K562 (cell line): ENCODE results near the gene RPTOR. TPM values are rescaled to one million over a fixed set of nuclear protein-coding genes. Genes with fewer than 3 reads are reported as not detected.

Source experiments
- ATAC-seq: fragments of 200-7000 bp; cut with Tn5 transposase; 3 replicates; pipeline ENCODE4 v1.9.1; 2020; ENCODE audit warnings: moderate library complexity
- BruUV-seq: library from RNA; stranded (reverse); fragments of 400-500 nt; replicated peaks from 2 replicates; lab custom pipeline; 2021; lab: Mats Ljungman, UMichigan
- CTCF ChIA-PET: fragments of 300-600 bp; formaldehyde crosslinking; extraction: SDS; loops from one replicate; lab custom pipeline; 2021; ENCODE audit warnings: low intra/inter-chr PET ratio; lab: Yijun Ruan, JAX
- POLR2A ChIA-PET: fragments of 300-600, 350-650 bp; sonication (Branson Sonifier 250); formaldehyde crosslinking; extraction: SDS; loops from one replicate; lab custom pipeline; 2021; ENCODE audit warnings: antibody characterized with exemption, inconsistent platforms; lab: Yijun Ruan, JAX
- DNase-seq, 4 experiments: peaks; one replicate each; pipeline versions ENCODE4 v3.0.0 to v3.0.0-alpha.2; 2011 to 2018; ENCODE audit warnings: low spot score in 3 of 4, mixed read lengths in 3 of 4; ENCODE audit errors: extremely low read depth in 1 of 4
- FAIRE-seq: peaks from 2 replicates; lab custom pipeline; 2011; peaks lifted over from hg19 to GRCh38; lab: Jason Lieb, UNC
- H2AFZ ChIP-seq: 2 replicates; pipeline ENCODE4 v1.6.0; 2011; ENCODE audit warnings: low read depth, low read length, control low read depth, inconsistent platforms
- H3K27ac ChIP-seq: fragments of 200-600 bp; 3 replicates; pipeline ENCODE4 v1.8.0; 2011; ENCODE audit warnings: low read depth, mild to moderate bottlenecking, control low read depth, inconsistent platforms, low read length, moderate library complexity, mixed read lengths; ENCODE audit errors: extremely low read depth
- H3K27me3 ChIP-seq, 2 experiments: fragments of 300-600 bp in 1 of 2; 2 replicates in 1 of 2; 3 replicates in 1 of 2; pipeline versions ENCODE4 v1.6.0 to v1.8.0; 2011; ENCODE audit warnings: inconsistent platforms in 2 of 2, low read length in 2 of 2, mild to moderate bottlenecking in 1 of 2, mixed read lengths in 1 of 2, moderate library complexity in 1 of 2; ENCODE audit not compliant: control insufficient read depth in 2 of 2, insufficient read depth in 2 of 2
- H3K36me3 ChIP-seq: fragments of 300-600 bp; 3 replicates; pipeline ENCODE4 v1.8.0; 2011; ENCODE audit warnings: mild to moderate bottlenecking, low read length, inconsistent platforms; ENCODE audit not compliant: control insufficient read depth, insufficient read depth
- H3K4me1 ChIP-seq, 2 experiments: fragments of 200-600 bp in 1 of 2; replicated peaks in 1 of 2; 2 replicates in 1 of 2; 3 replicates in 1 of 2; pipeline versions ENCODE4 v1.5.1 to v1.8.0; 2011; ENCODE audit warnings: inconsistent platforms in 2 of 2, low read length in 2 of 2, mild to moderate bottlenecking in 1 of 2, mixed read lengths in 1 of 2, moderate library complexity in 1 of 2; ENCODE audit not compliant: control insufficient read depth in 2 of 2, insufficient read depth in 2 of 2
- H3K4me2 ChIP-seq: 2 replicates; pipeline ENCODE4 v1.6.1; 2011; ENCODE audit warnings: low read length, control low read depth, inconsistent platforms, mixed read lengths; ENCODE audit not compliant: insufficient read depth
- H3K4me3 ChIP-seq: fragments of 200-600 bp; sonication (generic), shearing (Covaris generic); 2 replicates; pipeline ENCODE4 v1.5.1; 2016; ENCODE audit warnings: control low read depth, inconsistent platforms
- H3K79me2 ChIP-seq: fragments of 200-600 bp; 3 replicates; pipeline ENCODE4 v1.8.0; 2011; ENCODE audit warnings: low read length, inconsistent platforms; ENCODE audit not compliant: control insufficient read depth, insufficient read depth
- H3K9ac ChIP-seq, 2 experiments: 2 replicates each; pipeline versions ENCODE4 v1.6.0 to v1.6.1; 2011; ENCODE audit warnings: low read depth in 2 of 2, low read length in 2 of 2, control low read depth in 1 of 2, inconsistent platforms in 1 of 2, mild to moderate bottlenecking in 1 of 2, mixed read lengths in 1 of 2; ENCODE audit not compliant: insufficient read depth in 1 of 2
- H3K9me1 ChIP-seq: one replicate; pipeline ENCODE4 v1.6.0; 2011; ENCODE audit warnings: inconsistent platforms, mild to moderate bottlenecking, low read length, moderate library complexity; ENCODE audit not compliant: control insufficient read depth, insufficient read depth
- H3K9me3 ChIP-seq: replicated peaks from 2 replicates; pipeline ENCODE4 v1.5.1; 2011; ENCODE audit warnings: low read depth, low read length, inconsistent platforms; ENCODE audit not compliant: control insufficient read depth, insufficient read depth
- H4K20me1 ChIP-seq: replicated peaks from 2 replicates; pipeline ENCODE4 v1.6.1; 2011; ENCODE audit warnings: low read length, inconsistent platforms, mixed read lengths; ENCODE audit not compliant: control insufficient read depth, insufficient read depth
- KDM5B ChIP-seq: fragments of 200-600 bp; sonication (generic); IDR thresholded peaks from 2 replicates; pipeline ENCODE4 v1.6.1; 2012; ENCODE audit warnings: low read depth, mild to moderate bottlenecking, moderate library complexity, low read length, control low read depth, inconsistent platforms; ENCODE audit not compliant: insufficient replicate concordance
- LCOR ChIP-seq: sonication (generic); formaldehyde crosslinking; IDR thresholded peaks from 2 replicates; pipeline ENCODE4 v1.8.0; 2022; ENCODE audit warnings: mild to moderate bottlenecking, missing genetic modification reagents
- MGA ChIP-seq: fragments of 450-650 bp; IDR thresholded peaks from 2 replicates; pipeline ENCODE4 v1.6.1; 2016; ENCODE audit warnings: mild to moderate bottlenecking, moderate library complexity
- NCOR1 ChIP-seq: fragments of 450-650 bp; IDR thresholded peaks from 2 replicates; pipeline ENCODE4 v1.6.1; 2016; ENCODE audit warnings: mild to moderate bottlenecking, moderate library complexity
- NFRKB ChIP-seq: fragments of 450-650 bp; IDR thresholded peaks from 2 replicates; pipeline ENCODE4 v1.6.1; 2016; ENCODE audit warnings: low read depth
- TAL1 ChIP-seq: fragments of 450-650 bp; IDR thresholded peaks from 2 replicates; pipeline ENCODE4 v1.6.1; 2016; ENCODE audit warnings: mild to moderate bottlenecking
- WGBS: fragments of 100-300 bp; shearing (Covaris generic); methylation state at CpG from one replicate; pipeline ENCODE4 v1.1.6; 2016; ENCODE audit warnings: low coverage, mixed read lengths; ENCODE audit not compliant: insufficient coverage; ENCODE audit errors: missing lambda C conversion rate; 5-methylcytosine and 5-hydroxymethylcytosine counted together
- in situ Hi-C: fragments of 300-500 bp; cut with MboI; formaldehyde crosslinking; loops from 4 replicates; pipeline ENCODE4 v1.15.0; 2018; ENCODE audit warnings: inconsistent platforms, mixed read lengths
- intact Hi-C: fragments of 100-400 bp; cut with micrococcal nuclease; formaldehyde crosslinking; loops from 2 replicates; pipeline ENCODE4 v1.14.2; 2022
- polyA plus RNA-seq, 8 experiments: library from polyadenylated mRNA; depleted of rRNA in 4 of 8; stranded (reverse) in 5 of 8; unstranded in 3 of 8; fragments of >200 nt; fragmentation: Nextera tagmentation in 2 of 8; fragmentation: Illumina TruSeq in 1 of 8; extraction: Ambion mirVana in 2 of 8; extraction: Trizol in 1 of 8; gene quantifications; 2 replicates each; pipeline versions ENCODE4 v1.2.1 to v1.2.3, GENCODE V29; 2011 to 2014; ENCODE audit warnings: inconsistent platforms in 1 of 8, missing spikeins in 1 of 8
- total RNA-seq, 7 experiments: library from RNA; depleted of rRNA in 6 of 7; stranded (reverse); fragments of >200 nt in 6 of 7; fragmentation: Illumina TruSeq in 2 of 7; extraction: Trizol in 2 of 7; gene quantifications; 2 replicates each; pipeline versions ENCODE4 v1.2.1 to v1.2.3, GENCODE V29; 2011 to 2021; ENCODE audit warnings: low replicate concordance in 1 of 7

Gene RPTOR
- total and polyA plus RNA-seq, 9 of the 15 experiments (the other 6 are each of a cell fraction or from before 2014, with no cell fraction given): 0.24 to 54.1 (median 10.2) TPM

GRCh38 chr17:80855948-80856862, 311.6 kb downstream of the RPTOR start (continued):
- TF ChIP-seq KDM5B (peak; percentile 32), NFRKB (peak; percentile 23; the same call in 1 of the 2 replicates), LCOR (no peak)

GRCh38 chr17:80856863-80857755, 312.5 kb downstream of the RPTOR start:
- H3K27me3 ChIP-seq: no peaks in the 10 kb centered on the region
- H3K79me2 ChIP-seq: no peaks in the 10 kb centered on the region
- H3K27ac ChIP-seq: peak overlapping the region; percentile 97
- H3K4me2 ChIP-seq: peak overlapping the region; percentile 57
- peak overlapping the region; percentile 59 to 77 for H3K9ac ChIP-seq
- H3K9me1 ChIP-seq: no peaks in the 10 kb centered on the region
- ChIA-PET CTCF (interaction anchor here (1.1 kb wide), 1 partner anchor 9 kb away, joined by 3 read pairs; no protein-coding TSS in a partner anchor), POLR2A (interaction anchor here (0.8 to 2.5 kb wide), 7 partner anchors 9 to 188 kb away, joined by 3 to 9 read pairs (median 4); no protein-coding TSS in a partner anchor)
- WGBS: 89% methylated on average over 25 of the region's 27 CpGs
- peaks cover 14 to 56% of the 10 kb centered on the region in 2 experiments for H3K4me1 ChIP-seq
- no peak overlapping the region for H3K4me3 ChIP-seq
- ATAC-seq (0 out of 3 replicates have a peak, but pooled peaks have one; percentile 11), DNase-seq (no peak), FAIRE-seq (no peak)
- intact Hi-C loops (no loop called here), in situ Hi-C loops (no loop called here)
- H2AFZ ChIP-seq: peak overlapping the region; percentile 58; the same call in 1 of the 2 replicates
- no peaks in the 10 kb centered on the region for H4K20me1 ChIP-seq
- peaks cover 48% of the 10 kb centered on the region for H3K36me3 ChIP-seq
- BruUV-seq: no TSS peak
- H3K9me3 ChIP-seq: no peaks in the 10 kb centered on the region
- TF ChIP-seq NCOR1: no peak
- no peak for TF ChIP-seq TAL1
- no peak for TF ChIP-seq MGA
